ENCODE measurements around the gene MRPS34. TPM values are rescaled to one million over a fixed set of nuclear protein-coding genes. Genes with fewer than 3 reads are reported as not detected.

MRPS34 gene
- total RNA-seq, 1 donor from 2014 or later: 74.0 TPM

DNA sequence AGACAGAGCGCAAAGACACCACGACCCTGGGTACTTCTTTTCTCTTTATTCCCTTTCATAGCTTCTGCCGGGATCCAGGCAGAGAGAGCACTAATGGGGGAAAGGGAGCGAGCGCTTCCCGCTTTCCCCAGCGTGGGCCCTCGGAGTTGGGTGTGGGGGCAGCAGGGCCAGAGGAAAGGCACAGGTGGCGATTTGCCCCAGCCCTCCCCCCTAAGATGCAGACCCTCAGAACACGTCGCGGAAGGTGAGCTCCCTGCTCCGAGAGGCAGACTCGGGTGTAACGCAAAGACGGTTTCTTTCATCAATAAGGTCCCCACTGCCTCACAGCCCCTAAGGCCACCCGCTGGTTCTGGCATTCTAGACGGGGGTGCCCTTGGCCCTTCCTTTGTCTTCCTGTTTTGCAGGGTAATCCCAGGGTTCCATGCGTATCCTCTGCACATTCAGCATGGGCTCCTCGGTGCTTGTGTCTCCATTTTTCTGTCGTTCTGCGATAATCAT, 1.0 kb downstream of the MRPS34 start:
- no peaks in the 10 kb centered on the region for H3K27me3 ChIP-seq (ENCODE audit: insufficient read depth, low read length)
- no peak for DNase-seq (ENCODE audit: low read depth)
- H3K27ac Mint-ChIP-seq (ENCODE audit: unreplicated experiment): peak overlapping the region; percentile 98
- H3K4me1 ChIP-seq (ENCODE audit: insufficient read depth, low read length): peaks cover 26% of the 10 kb centered on the region
- H3K4me3 ChIP-seq (ENCODE audit: insufficient read depth, low read depth, low read length): peak overlapping the region; percentile 66
- TF ChIP-seq EZH2 (IDR thresholded peaks at IDR 0.05; ENCODE audit: insufficient read depth, low read length): no peak
- TF ChIP-seq, protein P1, sequence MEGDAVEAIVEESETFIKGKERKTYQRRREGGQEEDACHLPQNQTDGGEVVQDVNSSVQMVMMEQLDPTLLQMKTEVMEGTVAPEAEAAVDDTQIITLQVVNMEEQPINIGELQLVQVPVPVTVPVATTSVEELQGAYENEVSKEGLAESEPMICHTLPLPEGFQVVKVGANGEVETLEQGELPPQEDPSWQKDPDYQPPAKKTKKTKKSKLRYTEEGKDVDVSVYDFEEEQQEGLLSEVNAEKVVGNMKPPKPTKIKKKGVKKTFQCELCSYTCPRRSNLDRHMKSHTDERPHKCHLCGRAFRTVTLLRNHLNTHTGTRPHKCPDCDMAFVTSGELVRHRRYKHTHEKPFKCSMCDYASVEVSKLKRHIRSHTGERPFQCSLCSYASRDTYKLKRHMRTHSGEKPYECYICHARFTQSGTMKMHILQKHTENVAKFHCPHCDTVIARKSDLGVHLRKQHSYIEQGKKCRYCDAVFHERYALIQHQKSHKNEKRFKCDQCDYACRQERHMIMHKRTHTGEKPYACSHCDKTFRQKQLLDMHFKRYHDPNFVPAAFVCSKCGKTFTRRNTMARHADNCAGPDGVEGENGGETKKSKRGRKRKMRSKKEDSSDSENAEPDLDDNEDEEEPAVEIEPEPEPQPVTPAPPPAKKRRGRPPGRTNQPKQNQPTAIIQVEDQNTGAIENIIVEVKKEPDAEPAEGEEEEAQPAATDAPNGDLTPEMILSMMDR (IDR thresholded peaks at IDR 0.05; ENCODE audit: insufficient read depth, low read depth, low read length): no peak
- H2AFZ ChIP-seq (ENCODE audit: low read depth, low read length): no peak overlapping the region
- peak overlapping the region; percentile 91 for H3K4me2 ChIP-seq (ENCODE audit: low read length)
- no peaks in the 10 kb centered on the region for H3K9me3 Mint-ChIP-seq (ENCODE audit: unreplicated experiment)
- no peak for FAIRE-seq
- peaks cover 54% of the 10 kb centered on the region for H4K20me1 ChIP-seq (ENCODE audit: insufficient read depth, low read length)
- H3K9me3 ChIP-seq (ENCODE audit: insufficient read depth, low read depth, low read length): no peaks in the 10 kb centered on the region
- peak overlapping the region; percentile 91 for H3K4me3 Mint-ChIP-seq (ENCODE audit: unreplicated experiment)
- no peaks in the 10 kb centered on the region for H3K27me3 Mint-ChIP-seq (ENCODE audit: low read depth, unreplicated experiment)
- H3K27ac ChIP-seq (ENCODE audit: low read depth, low read length): peak overlapping the region; percentile 10
- peak overlapping the region; percentile 91 for H3K9ac ChIP-seq (ENCODE audit: low read length)
- no peaks in the 10 kb centered on the region for H3K36me3 Mint-ChIP-seq (ENCODE audit: low read depth, unreplicated experiment)
- H3K4me1 Mint-ChIP-seq (ENCODE audit: low read depth, unreplicated experiment): peaks cover 6% of the 10 kb centered on the region
- peaks cover 39% of the 10 kb centered on the region for H3K79me2 ChIP-seq (ENCODE audit: insufficient read depth, low read length)
- no peaks in the 10 kb centered on the region for H3K36me3 ChIP-seq (ENCODE audit: insufficient read depth, low read length)

DNA sequence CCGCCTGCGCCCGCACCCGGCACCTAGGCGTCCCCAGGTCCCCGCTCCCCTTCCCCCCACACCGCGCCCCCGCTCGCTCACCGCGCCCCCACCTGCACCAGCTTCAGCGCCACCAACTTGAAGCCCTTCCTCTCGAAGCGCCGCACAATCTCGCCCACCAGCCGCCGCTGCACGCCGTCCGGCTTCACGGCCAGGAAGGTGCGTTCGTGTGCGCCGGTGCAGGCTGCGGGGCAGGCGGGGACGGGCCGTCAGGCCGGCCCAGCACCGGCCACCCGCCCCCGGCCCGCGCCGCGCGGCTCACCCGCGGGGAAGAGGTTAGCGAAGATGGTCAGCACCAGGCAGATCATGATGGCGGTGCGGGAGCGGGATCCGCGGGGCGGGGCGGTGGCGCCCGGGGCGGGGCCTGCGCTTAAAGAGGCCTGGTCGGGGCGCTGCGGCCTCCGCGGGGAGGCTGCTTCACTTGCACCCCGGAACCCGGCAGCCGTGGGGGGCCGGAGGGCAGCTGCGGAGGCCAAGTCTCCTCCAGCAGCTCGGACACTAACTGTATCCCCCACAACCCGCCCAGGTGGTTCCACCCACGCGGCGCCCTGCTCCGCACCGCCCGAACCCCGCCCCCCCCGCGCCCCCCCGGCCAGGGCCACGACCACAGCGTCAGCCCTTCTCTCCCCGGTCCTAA, 1.6 kb downstream of the MRPS34 start, which contains the start of gene NME3:
NME3 (minus strand) TSS at position 356 of the 676 bp plus-strand sequence; CDS start at position 347, 9 bp downstream.
- H3K9me3 ChIP-seq (ENCODE audit: insufficient read depth, low read depth, low read length): no peaks in the 10 kb centered on the region
- peaks cover 6% of the 10 kb centered on the region for H3K4me1 Mint-ChIP-seq (ENCODE audit: low read depth, unreplicated experiment)
- H3K4me3 ChIP-seq (ENCODE audit: insufficient read depth, low read depth, low read length): peak within 1 kb of the TSS; percentile 66
- H3K4me3 Mint-ChIP-seq (ENCODE audit: unreplicated experiment): peak within 1 kb of the TSS; percentile 91
- no peak for FAIRE-seq
- H3K9me3 Mint-ChIP-seq (ENCODE audit: unreplicated experiment): no peaks in the 10 kb centered on the region
- peaks cover 39% of the 10 kb centered on the region for H3K79me2 ChIP-seq (ENCODE audit: insufficient read depth, low read length)
- TF ChIP-seq, protein P1 (IDR thresholded peaks at IDR 0.05; ENCODE audit: insufficient read depth, low read depth, low read length): no peak
- TF ChIP-seq EZH2 (IDR thresholded peaks at IDR 0.05; ENCODE audit: insufficient read depth, low read length): no peak
- no peak within 1 kb of the TSS for H2AFZ ChIP-seq (ENCODE audit: low read depth, low read length)
- peaks cover 54% of the 10 kb centered on the region for H4K20me1 ChIP-seq (ENCODE audit: insufficient read depth, low read length)
- no peaks in the 10 kb centered on the region for H3K27me3 ChIP-seq (ENCODE audit: insufficient read depth, low read length)
- H3K9ac ChIP-seq (ENCODE audit: low read length): peak within 1 kb of the TSS; percentile 91
- H3K4me2 ChIP-seq (ENCODE audit: low read length): peak within 1 kb of the TSS; percentile 91
- peak within 1 kb of the TSS; percentile 98 for H3K27ac Mint-ChIP-seq (ENCODE audit: unreplicated experiment)
- H3K27ac ChIP-seq (ENCODE audit: low read depth, low read length): peak within 1 kb of the TSS; percentile 38
- no peaks in the 10 kb centered on the region for H3K36me3 Mint-ChIP-seq (ENCODE audit: low read depth, unreplicated experiment)
- peak; percentile 43 for DNase-seq (ENCODE audit: low read depth)
- no peaks in the 10 kb centered on the region for H3K27me3 Mint-ChIP-seq (ENCODE audit: low read depth, unreplicated experiment)
- peaks cover 26% of the 10 kb centered on the region for H3K4me1 ChIP-seq (ENCODE audit: insufficient read depth, low read length)
- H3K36me3 ChIP-seq (ENCODE audit: insufficient read depth, low read length): no peaks in the 10 kb centered on the region

All from astrocyte (in vitro differentiated cells and primary cell).